GM18498 (cell line): ENCODE measurements around the gene RAB3B.
A peak's percentile ranks its signal among the peaks of the same experiment; 100 is the strongest.
"Not testable (repeated sequence)": the region's sequence is repeated elsewhere in the genome, so short reads cannot be mapped to it uniquely, and the experiment has no call there.

Source experiments
- ATAC-seq: cut with Tn5 transposase; IDR thresholded peaks from one replicate; pipeline ENCODE4 v1.9.1; 2021; ENCODE audit warnings: mild to moderate bottlenecking, moderate library complexity; ENCODE audit not compliant: unreplicated experiment

Gene RAB3B

DNA sequence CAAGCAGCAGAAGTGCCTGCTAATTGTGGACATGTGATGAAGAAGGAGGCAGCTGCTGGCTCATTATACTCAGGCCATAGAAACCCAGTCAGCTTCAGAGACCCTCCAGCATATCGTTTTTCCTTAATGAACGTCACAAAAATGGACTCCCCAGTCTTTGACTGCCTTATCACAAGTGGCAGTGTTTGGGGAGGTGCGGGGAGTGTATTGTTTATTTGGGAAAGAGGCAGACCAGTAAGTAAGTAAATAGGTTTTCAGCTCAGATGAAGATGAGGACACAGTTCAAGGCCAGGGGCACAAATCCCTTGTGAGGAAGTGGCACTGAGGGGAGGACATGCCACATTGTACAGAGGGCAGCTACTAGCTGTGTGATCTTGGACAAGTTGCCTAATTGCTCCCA lies 68.5 kb downstream of the RAB3B start:
- ATAC-seq, result no peak

GRCh38 chr1:51920130-51920529 lies 70.4 kb downstream of the RAB3B start:
- no peak for ATAC-seq

DNA sequence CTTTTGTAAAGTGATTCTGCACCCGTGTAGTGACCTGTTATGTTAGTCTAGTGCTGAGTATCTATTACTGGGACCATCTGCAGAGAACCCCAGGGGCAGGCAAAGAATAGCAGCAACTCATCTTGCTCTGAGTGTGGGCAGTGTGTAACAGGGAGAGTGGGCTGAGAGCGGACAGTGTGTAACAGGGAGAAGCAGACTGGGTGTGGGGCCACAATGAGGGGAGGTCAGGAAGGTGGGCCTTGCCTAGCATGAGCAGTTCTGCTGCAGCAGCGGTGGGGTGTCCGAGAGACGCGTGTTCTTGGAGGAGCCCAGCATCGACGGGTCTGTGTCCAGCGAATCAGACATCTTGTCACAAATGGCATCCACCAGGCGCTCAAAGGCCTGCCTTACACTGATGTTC lies 70.8 kb downstream of the RAB3B start:
- no peak for ATAC-seq

DNA sequence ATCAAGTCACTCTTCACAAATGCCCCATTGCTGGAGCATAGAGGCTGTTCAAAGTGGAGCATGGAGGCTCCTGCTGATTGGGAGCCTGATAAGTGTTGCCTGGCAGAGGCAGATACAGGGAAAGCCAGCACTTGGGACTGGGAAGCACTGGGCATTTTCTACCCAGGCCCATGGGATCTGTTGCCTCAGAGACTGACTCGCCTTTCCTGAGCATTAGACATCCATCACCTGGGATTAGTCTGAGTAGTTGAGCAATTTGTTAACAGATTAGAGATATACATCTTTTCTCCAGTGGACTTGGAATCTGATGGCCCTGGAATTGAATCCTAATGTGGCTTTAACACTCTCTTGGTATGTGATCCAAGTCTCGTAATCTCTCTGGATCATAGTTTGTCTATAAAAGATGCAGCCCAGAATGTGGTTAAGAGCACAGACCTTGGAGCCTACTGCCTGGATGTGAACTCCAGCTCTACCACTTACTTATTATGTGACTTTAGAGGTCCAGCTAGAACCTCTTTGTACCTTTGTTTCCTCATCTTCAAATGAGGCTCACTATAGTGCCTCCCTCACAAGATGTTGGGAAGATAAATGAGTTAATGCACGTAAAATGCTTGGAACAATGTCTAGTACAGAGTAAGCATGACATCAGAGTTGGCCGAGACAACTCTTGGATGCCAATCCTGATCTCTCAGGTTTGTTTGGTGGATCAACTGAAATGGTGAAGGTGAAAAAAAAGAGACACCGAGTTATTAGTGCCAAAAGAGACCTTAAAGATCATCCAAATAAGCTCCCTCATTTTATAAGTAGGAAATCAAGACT lies 73.7 kb downstream of the RAB3B start:
- ATAC-seq, result no peak

- ATAC-seq, result no peak
Measured at GRCh38 chr1:51915951-51916350, 74.5 kb downstream of the RAB3B start.

GRCh38 chr1:51912881-51913280 lies 77.6 kb downstream of the RAB3B start:
- ATAC-seq, result no peak

GRCh38 chr1:51910221-51911000 lies 80.1 kb downstream of the RAB3B start:
- no peak for ATAC-seq

DNA sequence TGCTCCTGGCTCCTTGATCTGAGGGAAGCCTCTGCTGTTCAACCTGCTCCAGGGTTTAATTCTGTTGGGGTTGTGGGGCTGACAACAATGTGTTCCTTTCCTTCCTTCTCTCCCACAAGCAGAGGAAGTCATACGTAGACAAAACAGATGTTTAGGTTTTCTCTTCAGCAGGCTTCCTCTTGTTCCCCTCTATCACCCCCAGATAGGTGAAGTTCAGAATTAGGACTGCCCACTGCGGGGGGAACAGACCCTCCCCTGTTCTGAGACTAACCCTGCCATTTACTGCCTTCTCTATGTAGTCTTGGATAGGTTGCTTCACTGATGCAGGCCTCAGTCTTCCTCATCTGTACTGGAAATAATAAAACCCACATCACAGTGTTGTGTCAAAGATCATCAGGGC lies 82.0 kb downstream of the RAB3B start:
- no peak for ATAC-seq

GRCh38 chr1:51907079-51907702 lies 83.3 kb downstream of the RAB3B start:
- ATAC-seq, result no peak

DNA sequence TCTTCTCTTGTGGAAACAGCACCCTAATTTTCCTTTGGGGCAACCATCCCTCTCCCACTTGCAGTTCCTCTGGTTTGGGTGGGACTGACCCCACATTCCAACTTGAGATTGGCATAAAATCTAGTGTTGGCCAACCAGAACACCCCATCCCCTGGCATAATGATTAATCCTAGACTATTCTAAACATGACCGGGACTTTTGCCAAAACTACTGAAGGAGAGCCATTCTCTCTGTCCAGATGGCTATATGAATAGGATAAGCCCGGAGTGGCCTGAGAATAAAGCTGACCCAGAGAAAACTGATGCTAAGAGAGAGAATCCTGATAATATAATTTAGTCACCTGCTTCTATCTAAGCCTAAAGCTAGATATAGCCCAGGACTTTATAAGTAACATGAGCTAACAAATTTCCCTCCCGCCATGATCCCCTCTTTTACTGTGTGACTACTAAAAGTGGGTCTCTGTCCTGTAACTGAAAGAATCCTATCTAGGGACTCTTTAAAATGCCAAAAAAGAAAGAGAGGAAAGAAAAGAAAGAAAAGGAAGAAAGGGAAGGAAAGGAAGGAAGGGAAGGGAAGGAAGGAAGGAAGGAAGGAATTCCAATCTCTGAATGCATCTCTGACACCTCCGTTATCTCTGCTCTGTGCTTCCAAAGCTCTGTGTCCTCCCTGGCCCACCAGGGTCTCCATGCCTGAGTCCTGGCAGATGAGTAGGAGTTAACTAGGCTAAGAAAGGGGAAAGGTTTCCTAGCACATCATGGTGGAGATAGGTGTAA lies 84.0 kb downstream of the RAB3B start:
- no peak for ATAC-seq

DNA sequence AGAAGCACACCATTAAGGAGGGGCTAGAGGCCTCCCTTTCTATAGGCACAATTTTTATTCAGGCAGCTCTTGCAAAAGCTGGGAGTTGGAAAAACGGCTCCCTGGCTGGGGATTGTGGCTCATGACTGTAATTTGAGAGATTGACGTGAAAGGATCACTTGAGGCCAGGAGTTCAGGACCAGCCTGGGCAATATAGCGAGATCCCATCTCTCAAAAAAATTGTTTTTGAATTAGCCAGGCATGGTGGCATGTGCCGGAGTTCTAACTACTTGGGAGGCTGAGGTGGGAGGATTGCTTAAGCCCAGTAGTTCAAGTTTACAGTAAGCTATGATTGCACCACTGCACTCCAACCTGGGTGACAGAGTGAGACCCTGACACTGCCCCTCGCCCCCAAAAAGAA lies 88.0 kb downstream of the RAB3B start:
- ATAC-seq, result no peak

GRCh38 chr1:51901151-51901550 lies 89.3 kb downstream of the RAB3B start:
- ATAC-seq, result no peak

- no peak for ATAC-seq
Measured at GRCh38 chr1:51899022-51899421, 91.5 kb downstream of the RAB3B start.

DNA sequence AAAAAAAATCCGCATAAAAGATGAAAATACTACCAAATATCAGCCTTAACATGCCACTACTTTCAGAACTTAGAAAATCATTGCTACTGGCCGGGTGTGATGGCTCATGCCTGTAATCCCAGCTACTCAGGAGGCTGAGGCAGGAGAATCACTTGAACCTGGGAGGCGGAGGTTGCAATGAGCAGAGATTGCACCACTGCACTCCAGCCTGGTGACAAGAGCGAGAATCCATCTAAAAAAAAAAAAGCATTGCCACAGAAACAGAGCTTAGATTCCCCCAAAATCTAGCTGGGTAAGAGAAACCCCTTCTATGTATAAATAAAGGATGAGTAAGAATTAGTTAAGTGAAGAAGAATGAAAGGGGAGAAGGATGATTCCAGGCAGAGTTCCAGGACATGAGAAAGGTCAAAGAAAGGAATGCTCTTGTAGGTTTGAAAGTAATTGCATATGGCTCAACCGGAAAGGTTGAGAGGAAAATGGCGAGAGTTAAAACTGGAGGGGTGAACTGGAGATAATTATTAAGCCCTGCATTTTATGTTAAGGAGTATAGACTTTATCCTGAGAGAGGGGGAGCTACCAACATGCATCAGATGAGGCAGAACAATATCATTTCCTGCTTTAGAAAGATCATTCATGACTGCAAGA lies 92.3 kb downstream of the RAB3B start:
- no peak for ATAC-seq

DNA sequence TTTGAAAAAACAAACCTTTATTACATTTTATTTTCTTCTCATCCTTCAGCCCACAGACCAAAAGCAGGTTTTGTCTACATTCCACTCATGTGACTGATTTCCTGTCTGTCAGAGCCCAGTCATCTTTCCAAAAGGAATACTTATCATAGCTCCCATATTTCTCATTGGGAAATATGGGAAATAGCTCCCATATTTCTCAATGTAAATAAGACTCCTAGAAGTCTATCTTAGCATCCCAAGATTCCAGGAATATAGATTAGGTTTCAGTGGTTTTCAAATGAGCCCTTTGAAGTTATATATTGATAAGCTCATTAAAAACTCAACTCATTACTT lies 92.8 kb downstream of the RAB3B start:
- ATAC-seq, result no peak

GRCh38 chr1:51894748-51895147 lies 95.8 kb downstream of the RAB3B start:
- ATAC-seq, result not testable (repeated sequence)

- ATAC-seq, result peak; percentile 95
Measured at GRCh38 chr1:51878616-51879336, 111.7 kb downstream of the RAB3B start, which contains the start of gene NRDC. Gene NRDC, minus strand, starts transcription at chr1:51878727. Its CDS starts 112 bp downstream, at chr1:51878615.

DNA sequence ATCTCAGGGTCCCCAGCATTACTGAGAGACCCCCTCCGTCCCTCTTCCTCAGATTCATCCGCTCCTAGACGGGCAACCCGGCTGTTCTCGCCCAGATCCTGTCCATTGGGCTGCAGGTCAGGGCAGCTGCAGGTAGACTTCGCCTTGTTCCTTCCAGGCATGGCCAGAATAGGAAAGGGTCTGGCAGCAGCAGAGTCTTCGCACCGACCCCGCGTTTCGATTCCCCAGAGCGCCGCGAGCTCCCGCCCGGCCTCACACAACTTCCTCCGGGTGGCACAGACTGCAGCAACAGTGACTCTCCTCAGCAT lies 112.2 kb downstream of the RAB3B start:
- peak; percentile 35 for ATAC-seq

DNA sequence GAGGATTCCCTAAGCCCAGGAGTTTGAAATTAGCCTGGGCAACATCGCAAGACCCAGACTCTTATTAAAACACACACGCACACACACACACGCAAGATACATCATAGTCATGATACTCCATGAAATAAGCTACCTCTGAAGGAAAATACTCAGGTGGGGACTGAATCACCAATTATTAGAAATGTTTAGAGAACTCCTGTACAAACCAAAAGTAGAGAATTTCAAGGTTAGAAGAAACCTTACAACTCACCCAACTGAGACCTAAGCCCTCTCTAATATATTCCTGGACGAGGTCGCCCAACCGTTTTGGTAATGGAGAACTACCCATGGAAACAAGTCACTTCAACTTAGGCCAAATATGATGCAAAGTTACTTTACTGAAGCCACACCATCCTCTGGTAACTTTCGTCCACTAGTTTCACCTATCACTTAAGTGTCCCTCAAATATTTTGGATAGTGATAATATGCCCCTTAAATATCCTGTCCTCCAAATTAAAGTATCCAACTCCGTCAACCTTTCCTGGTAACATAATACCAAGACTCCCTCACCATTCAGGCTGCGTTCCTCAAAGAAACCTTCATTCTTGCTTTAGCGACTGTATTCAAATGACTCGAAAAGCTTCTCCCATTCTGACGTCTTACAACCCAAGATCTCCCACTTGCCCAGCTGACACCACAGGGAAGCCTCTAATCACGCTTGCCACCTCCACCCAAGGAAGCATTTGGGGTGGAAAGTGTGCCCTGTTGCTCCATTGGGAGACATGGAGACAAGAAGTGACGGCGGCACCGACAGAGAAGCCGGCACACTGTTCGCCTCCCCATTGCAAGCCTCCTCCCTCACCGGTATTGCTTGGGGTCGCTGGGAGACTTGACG lies 112.8 kb downstream of the RAB3B start:
- ATAC-seq, result no peak
